ENCODE measurements around the gene ADCY7.

Gene ADCY7

GRCh38 chr16:50351116-50351515 is 84.8 kb downstream of the ADCY7 start:
- DNase-seq: no peak

GRCh38 chr16:50351952-50352351 is 85.6 kb downstream of the ADCY7 start:
- DNase-seq: no peak

GRCh38 chr16:50354082-50354481 is 87.7 kb downstream of the ADCY7 start:
- no peak for DNase-seq

- no peak for DNase-seq
Observed at GRCh38 chr16:50354629-50355456, 88.5 kb downstream of the ADCY7 start.

- no peak for DNase-seq
Observed at GRCh38 chr16:50359626-50360025, 93.3 kb downstream of the ADCY7 start.

GRCh38 chr16:50360033-50360778 is 93.9 kb downstream of the ADCY7 start:
- DNase-seq: no peak

GRCh38 chr16:50360779-50361178 is 94.4 kb downstream of the ADCY7 start:
- DNase-seq: no peak

- no peak for DNase-seq
Observed at GRCh38 chr16:50363656-50364055, 97.3 kb downstream of the ADCY7 start.

- DNase-seq: no peak
Observed at GRCh38 chr16:50365791-50366575, 99.6 kb downstream of the ADCY7 start.

Measured in midbrain (tissue), 1 donor.